B cell (primary cell): ENCODE data around the gene OCLN.

Experiments
- EZH2 ChIP-seq: IDR thresholded peaks from 2 replicates; pipeline ENCODE4 v1.6.1; 2012; ENCODE audit warnings: borderline replicate concordance, low read depth, mild to moderate bottlenecking, moderate library complexity, low read length; ENCODE audit not compliant: insufficient read depth, poor library complexity, severe bottlenecking
- TF ChIP-seq, protein P1 (sequence below): fragments of 200-600 bp; IDR thresholded peaks from one replicate; pipeline ENCODE4 v1.8.0; 2022; ENCODE audit warnings: antibody characterized with exemption, mild to moderate bottlenecking

DNA sequence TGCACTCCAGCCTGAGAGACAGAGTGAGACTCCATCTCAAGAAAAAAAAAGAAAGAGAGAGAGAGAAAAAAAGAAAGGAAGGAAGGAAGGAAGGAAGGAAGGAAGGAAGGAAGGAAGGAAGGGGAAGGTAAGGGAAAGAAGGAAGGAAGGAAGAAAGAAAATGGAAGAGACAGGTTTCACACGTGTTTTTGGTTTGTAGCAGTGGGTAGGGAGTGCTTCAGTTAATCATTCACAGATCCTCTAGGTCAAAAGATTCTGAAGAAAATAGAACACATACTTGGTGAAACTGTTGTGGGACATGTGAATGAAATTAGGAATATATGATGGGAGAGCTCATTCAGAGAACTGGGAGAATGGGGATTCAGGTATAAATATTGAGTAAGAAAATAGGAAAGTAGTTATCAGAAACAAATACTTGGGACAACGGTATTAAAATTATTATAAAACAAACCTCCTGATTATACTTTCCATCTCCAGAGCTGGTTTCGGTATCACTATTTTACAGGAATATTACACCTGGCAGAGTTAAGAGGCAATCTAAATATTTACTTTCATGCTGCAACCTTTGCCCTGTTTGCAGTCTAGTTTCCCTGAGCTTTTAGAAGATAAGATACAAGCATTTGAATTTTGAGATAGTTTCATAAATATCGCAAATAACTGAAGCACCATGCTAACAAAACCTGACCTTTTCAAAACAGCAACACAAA, 40.5 kb upstream of the OCLN start:
- TF ChIP-seq, protein P1, sequence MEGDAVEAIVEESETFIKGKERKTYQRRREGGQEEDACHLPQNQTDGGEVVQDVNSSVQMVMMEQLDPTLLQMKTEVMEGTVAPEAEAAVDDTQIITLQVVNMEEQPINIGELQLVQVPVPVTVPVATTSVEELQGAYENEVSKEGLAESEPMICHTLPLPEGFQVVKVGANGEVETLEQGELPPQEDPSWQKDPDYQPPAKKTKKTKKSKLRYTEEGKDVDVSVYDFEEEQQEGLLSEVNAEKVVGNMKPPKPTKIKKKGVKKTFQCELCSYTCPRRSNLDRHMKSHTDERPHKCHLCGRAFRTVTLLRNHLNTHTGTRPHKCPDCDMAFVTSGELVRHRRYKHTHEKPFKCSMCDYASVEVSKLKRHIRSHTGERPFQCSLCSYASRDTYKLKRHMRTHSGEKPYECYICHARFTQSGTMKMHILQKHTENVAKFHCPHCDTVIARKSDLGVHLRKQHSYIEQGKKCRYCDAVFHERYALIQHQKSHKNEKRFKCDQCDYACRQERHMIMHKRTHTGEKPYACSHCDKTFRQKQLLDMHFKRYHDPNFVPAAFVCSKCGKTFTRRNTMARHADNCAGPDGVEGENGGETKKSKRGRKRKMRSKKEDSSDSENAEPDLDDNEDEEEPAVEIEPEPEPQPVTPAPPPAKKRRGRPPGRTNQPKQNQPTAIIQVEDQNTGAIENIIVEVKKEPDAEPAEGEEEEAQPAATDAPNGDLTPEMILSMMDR, result no peak
- no peak for TF ChIP-seq EZH2
